Mesothelial cell of epicardium (in vitro differentiated cells): ENCODE measurements around the gene SRRM2. TPM values are rescaled to one million over a fixed set of nuclear protein-coding genes. Genes with fewer than 3 reads are reported as not detected.

ENCODE experiments used
- DNase-seq, 2 experiments: peaks; one replicate each; pipeline ENCODE4 v3.0.0; 2021; ENCODE audit warnings: low spot score in 2 of 2; ENCODE audit not compliant: unreplicated experiment in 2 of 2
- H3K27ac Mint-ChIP-seq: 2 replicates; pipeline ENCODE4 v1.8.0; 2021; ENCODE audit warnings: mixed read lengths
- H3K27me3 Mint-ChIP-seq: 2 replicates; pipeline ENCODE4 v1.8.0; 2021; ENCODE audit warnings: low read depth, mixed read lengths
- H3K36me3 Mint-ChIP-seq: 2 replicates; pipeline ENCODE4 v1.8.0; 2021; ENCODE audit warnings: mixed read lengths
- H3K4me1 Mint-ChIP-seq: 2 replicates; pipeline ENCODE4 v1.8.0; 2021; ENCODE audit warnings: mixed read lengths
- H3K4me3 Mint-ChIP-seq: 2 replicates; pipeline ENCODE4 v1.8.0; 2021; ENCODE audit warnings: mild to moderate bottlenecking, moderate library complexity, mixed read lengths
- H3K9me3 Mint-ChIP-seq: 2 replicates; pipeline ENCODE4 v1.8.0; 2021; ENCODE audit warnings: mixed read lengths
- CTCF ChIP-seq: fragments of 200-600 bp; sonication (generic); IDR thresholded peaks from one replicate; pipeline ENCODE4 v1.5.0; 2021; ENCODE audit warnings: antibody characterized with exemption; ENCODE audit not compliant: unreplicated experiment
- total RNA-seq: library from RNA; stranded (reverse); gene quantifications from 3 replicates; pipeline ENCODE4 v1.2.1, GENCODE V29; 2021

The SRRM2 gene
- total RNA-seq, 1 donor from 2014 or later: 854 TPM

DNA sequence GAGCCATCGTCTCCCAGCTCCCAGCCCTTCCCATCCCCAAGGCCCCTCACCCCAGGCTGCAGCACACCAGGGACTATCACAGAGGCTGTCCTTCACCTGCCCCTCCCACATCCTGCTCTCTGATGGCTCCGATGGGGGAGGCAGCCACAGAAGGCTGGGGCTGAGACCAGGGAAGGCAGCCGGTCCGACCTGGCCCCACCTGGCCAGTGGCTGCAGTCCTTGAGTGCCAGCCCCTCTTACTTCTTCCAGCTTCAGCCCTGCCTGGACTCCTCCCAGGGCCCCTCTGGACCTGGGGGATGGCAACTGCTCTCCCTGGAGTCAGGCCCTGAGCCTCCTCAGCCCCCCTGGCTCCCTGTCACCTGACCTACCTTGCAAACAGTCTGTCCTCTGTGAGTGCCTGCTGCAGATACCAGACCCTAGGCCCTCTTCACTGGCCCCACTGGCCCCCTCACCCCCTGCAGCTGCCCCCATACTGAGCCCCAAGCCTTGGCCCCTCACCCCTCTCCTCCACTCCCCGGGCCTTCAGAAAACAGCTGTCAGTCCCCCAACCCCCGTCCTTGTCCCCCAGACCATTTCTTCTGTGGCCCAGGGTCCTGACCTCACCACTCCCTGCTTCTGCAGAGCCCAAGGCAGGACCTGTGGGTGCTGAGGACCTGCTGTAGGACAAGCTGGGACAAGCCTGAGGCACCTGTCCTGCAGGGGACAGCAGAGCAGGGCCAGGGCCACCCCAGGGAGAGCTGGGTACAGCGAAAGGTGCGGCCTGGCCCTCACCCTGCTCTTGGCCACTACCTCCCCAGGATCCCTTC, 12.6 kb upstream of the SRRM2 start:
- H3K9me3 Mint-ChIP-seq: no peaks in the 10 kb centered on the region
- no peak for DNase-seq
- no peak overlapping the region for H3K27ac Mint-ChIP-seq
- peaks cover 13% of the 10 kb centered on the region for H3K4me1 Mint-ChIP-seq
- H3K36me3 Mint-ChIP-seq: no peaks in the 10 kb centered on the region
- no peaks in the 10 kb centered on the region for H3K27me3 Mint-ChIP-seq
- no peak for TF ChIP-seq CTCF
- H3K4me3 Mint-ChIP-seq: no peak overlapping the region

- no peak for TF ChIP-seq CTCF
- no peaks in the 10 kb centered on the region for H3K27me3 Mint-ChIP-seq
- peaks cover 13% of the 10 kb centered on the region for H3K4me1 Mint-ChIP-seq
- H3K27ac Mint-ChIP-seq: no peak overlapping the region
- H3K4me3 Mint-ChIP-seq: no peak overlapping the region
- H3K36me3 Mint-ChIP-seq: no peaks in the 10 kb centered on the region
- no peaks in the 10 kb centered on the region for H3K9me3 Mint-ChIP-seq
- DNase-seq: no peak
Measured at GRCh38 chr16:2740476-2740875, 12.0 kb upstream of the SRRM2 start.

GRCh38 chr16:2741168-2741567, 11.3 kb upstream of the SRRM2 start:
- Mint-ChIP-seq H3K27ac (no peak overlapping the region), H3K4me1 (peaks cover 13% of the 10 kb centered on the region)
- no peak for TF ChIP-seq CTCF

DNA sequence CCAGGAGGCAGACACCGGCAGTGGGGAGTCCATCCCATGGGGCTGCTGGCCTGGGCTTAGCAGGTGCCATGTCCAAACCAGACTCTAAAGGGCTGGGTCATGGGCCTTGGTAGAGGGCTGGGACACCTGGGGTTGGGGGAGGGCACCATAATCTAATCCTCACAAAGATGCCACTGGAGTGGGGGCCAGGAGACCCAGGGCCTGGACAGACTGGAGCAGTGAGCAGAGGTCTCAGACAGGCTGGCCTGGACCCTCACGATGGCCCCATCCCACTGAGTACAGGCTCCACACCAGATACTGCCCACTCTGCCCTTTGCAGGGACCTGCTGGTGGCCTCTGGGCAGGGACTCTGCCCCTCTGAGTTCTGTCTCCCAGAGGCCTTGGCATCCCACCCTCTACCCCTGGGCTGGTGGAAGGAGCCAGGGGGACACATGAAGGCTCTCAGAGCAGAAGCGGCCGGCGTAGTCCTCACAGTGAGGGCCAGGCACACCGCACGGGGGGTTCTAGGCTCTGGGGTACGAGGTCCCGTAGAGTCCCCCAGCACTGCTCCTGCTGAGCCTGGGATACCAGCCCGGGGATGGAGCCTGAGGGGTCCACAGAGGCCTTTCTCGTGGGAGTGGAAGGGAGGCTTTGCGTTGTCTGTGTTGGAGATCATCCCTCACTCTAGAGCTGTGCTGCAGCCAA, 10.0 kb upstream of the SRRM2 start:
- no peaks in the 10 kb centered on the region for H3K27me3 Mint-ChIP-seq
- DNase-seq: no peak
- peaks cover 13% of the 10 kb centered on the region for H3K4me1 Mint-ChIP-seq

More at GRCh38 chr16:2741168-2741567, 11.3 kb upstream of the SRRM2 start:
- H3K9me3 Mint-ChIP-seq: no peaks in the 10 kb centered on the region
- DNase-seq: no peak
- H3K4me3 Mint-ChIP-seq: no peak overlapping the region
- H3K36me3 Mint-ChIP-seq: no peaks in the 10 kb centered on the region
- no peaks in the 10 kb centered on the region for H3K27me3 Mint-ChIP-seq

More for the DNA sequence above, 10.0 kb upstream of the SRRM2 start:
- no peak for TF ChIP-seq CTCF
- Mint-ChIP-seq H3K27ac (no peak overlapping the region), H3K9me3 (no peaks in the 10 kb centered on the region), H3K36me3 (no peaks in the 10 kb centered on the region), H3K4me3 (no peak overlapping the region)
